ENCODE measurements around the gene DOCK1.

DNA sequence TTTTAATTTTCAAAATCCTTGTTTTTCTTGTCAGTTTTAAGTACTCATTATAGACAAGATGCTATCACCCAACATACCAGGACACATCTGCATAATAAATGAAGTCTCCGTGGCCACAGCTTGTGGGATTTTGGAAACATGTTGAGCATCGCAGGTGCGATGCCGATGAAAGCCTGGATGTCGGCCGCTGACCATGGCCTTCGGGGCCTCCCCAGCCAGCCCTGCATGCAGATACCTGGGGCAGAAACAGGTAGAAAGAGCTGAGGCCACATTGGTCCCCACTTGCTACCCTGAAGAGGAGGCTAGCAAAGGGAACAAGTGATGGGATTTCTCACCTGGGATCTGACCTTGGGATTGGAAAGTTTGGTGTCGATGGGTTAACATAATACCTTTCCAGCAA lies 123.8 kb downstream of the DOCK1 start:
- TF ChIP-seq, protein P1, sequence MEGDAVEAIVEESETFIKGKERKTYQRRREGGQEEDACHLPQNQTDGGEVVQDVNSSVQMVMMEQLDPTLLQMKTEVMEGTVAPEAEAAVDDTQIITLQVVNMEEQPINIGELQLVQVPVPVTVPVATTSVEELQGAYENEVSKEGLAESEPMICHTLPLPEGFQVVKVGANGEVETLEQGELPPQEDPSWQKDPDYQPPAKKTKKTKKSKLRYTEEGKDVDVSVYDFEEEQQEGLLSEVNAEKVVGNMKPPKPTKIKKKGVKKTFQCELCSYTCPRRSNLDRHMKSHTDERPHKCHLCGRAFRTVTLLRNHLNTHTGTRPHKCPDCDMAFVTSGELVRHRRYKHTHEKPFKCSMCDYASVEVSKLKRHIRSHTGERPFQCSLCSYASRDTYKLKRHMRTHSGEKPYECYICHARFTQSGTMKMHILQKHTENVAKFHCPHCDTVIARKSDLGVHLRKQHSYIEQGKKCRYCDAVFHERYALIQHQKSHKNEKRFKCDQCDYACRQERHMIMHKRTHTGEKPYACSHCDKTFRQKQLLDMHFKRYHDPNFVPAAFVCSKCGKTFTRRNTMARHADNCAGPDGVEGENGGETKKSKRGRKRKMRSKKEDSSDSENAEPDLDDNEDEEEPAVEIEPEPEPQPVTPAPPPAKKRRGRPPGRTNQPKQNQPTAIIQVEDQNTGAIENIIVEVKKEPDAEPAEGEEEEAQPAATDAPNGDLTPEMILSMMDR (IDR thresholded peaks at IDR 0.05; ENCODE audit: borderline replicate concordance, extremely low read depth, low read length, poor library complexity, severe bottlenecking) = no peak
- TF ChIP-seq EZH2 (IDR thresholded peaks at IDR 0.05; ENCODE audit: borderline replicate concordance, low read depth, low read length, severe bottlenecking) = no peak

All from DND-41 (cell line).